GM18951 (cell line): ENCODE results near the gene DUXA.
"Not testable (repeated sequence)": the region's sequence is repeated elsewhere in the genome, so short reads cannot be mapped to it uniquely, and the experiment has no call there.

Source experiments
- POLR2A ChIP-seq: IDR thresholded peaks from 4 replicates; pipeline ENCODE4 v1.6.1; 2011; ENCODE audit warnings: mild to moderate bottlenecking; ENCODE audit not compliant: insufficient read length, insufficient read depth; ENCODE audit errors: extremely low read depth
- in situ Hi-C: fragments of 300-500 bp; cut with MboI; formaldehyde crosslinking; loops from one replicate; pipeline ENCODE4 v1.12.0; 2022; ENCODE audit warnings: low sequenced_read_pairs, mixed read lengths, inconsistent platforms; ENCODE audit not compliant: unreplicated experiment

The DUXA gene

DNA sequence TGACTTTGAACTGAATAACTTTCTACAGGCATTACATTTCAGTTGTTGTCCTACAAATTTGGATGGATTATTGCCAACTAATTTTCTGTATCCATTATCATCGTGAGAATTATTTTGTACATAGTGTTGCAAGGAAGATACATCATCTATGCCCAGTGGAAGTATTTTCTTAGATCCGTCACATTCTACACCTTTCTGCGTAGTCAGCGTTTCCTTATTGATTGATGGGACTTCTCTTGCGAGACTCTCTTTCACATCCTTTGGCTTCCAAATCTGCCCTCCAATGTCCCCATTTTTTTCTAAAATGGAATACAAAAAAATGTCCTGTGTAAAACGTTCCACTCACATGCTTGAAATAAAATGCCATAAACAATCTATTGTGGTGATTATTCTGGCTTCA, 31.5 kb downstream of the DUXA start:
- in situ Hi-C loops: no loop called here
- TF ChIP-seq POLR2A: no peak

DNA sequence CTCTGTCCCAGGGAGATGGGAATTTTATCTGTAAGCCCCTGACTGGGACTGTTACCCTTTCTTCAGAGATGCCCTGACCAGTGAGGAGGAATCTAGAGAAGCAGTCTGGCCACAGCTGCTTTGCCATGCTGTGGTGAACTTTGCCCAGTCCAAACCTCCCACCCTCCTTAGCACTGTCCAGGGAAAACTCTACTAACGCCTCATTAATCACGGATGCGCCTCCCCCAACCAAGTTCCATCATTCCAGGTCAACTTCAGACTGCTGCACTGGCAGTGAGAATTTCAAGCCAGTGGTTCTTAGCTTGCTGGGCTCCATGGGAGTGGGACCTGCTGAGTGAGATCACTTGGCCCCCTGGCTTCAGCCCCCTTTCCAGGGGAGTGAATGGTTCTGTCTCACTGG, 39.9 kb downstream of the DUXA start:
- in situ Hi-C loops: not testable (repeated sequence)

DNA sequence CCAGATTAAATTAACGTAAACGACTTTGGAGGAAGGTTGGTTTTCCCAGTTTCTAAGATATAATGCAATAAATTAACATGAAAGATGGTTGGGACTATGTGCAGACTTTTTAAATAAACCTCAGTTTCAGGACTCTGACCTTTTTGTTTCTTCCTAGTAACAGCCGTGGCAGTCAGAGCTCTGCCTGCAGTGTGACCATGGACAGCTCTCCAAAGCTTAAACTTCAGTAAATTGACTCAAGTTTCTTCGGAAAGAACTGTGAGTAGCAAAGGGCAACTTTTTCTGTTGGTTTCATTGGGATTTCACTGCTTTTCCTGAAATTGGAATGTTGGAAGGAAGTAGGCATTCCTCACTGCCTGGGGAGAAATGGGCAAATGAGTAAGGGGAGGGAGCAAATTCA, 43.4 kb downstream of the DUXA start:
- no peak for TF ChIP-seq POLR2A
- in situ Hi-C loops: loop anchor here (25.0 kb wide), 1 partner anchor 563 kb away; the partner anchor contains the start of gene ZNF551

DNA sequence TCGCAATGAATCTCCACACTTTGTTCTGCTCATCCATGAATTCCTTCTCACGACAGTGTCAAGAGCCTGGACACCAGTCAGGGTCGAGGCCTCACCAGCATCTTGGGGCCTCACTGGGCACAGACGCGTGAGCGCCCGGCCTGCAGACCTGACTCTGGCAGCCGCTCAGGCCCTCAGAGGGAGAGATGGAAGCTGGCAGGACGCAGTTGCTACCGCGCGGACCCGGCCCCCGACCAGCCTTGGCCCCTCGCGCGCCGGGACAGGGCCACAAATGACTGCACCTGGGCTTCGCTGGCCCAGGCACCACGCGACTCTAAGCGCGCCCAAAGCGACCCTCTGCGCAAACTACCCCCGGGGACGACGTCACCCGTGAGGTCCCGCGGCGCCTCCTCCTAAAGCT, 48.4 kb downstream of the DUXA start:
- in situ Hi-C loops: loop anchor here (25.0 kb wide), 1 partner anchor 568 kb away; the partner anchor contains the start of gene ZNF551
- TF ChIP-seq POLR2A: no peak

DNA sequence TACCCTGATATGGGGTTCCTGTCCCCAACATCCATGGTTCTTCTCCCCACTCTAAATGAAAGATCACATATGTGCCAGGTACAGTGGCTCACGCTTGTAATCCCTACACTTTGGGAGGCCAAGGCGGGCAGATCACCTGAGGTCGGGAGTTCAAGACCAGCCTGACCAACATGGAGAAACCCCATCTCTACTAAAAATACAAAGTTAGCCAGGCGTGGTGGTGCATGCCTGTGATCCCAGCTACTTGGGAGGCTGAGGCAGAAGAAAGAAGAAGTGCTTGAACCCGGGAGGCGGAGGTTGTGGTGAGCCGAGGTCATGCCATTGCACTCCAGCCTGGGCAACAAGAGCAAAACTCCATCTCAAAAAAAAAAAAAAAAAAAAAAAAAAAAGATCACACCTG, 53.8 kb downstream of the DUXA start:
- in situ Hi-C loops: loop anchor here (25.0 kb wide), 1 partner anchor 574 kb away; the partner anchor contains the start of gene ZNF551

DNA sequence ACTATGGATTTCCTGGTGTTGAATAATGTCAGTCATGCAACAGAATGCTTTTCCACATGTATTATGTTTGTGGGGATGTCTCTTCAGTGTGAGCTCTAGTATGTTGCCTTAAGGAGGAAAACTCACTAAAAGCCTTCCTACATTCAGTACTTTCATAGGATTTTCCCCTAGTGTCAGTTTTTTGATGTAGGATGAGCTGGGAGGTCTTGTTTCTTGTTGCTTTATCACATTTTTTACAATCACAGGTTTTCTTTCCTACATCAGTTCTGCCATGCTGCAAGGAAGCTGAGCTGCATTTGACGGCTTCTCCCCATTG, 56.0 kb downstream of the DUXA start:
- no peak for TF ChIP-seq POLR2A
- in situ Hi-C loops: loop anchor here (25.0 kb wide), 1 partner anchor 576 kb away; the partner anchor contains the start of gene ZNF551

DNA sequence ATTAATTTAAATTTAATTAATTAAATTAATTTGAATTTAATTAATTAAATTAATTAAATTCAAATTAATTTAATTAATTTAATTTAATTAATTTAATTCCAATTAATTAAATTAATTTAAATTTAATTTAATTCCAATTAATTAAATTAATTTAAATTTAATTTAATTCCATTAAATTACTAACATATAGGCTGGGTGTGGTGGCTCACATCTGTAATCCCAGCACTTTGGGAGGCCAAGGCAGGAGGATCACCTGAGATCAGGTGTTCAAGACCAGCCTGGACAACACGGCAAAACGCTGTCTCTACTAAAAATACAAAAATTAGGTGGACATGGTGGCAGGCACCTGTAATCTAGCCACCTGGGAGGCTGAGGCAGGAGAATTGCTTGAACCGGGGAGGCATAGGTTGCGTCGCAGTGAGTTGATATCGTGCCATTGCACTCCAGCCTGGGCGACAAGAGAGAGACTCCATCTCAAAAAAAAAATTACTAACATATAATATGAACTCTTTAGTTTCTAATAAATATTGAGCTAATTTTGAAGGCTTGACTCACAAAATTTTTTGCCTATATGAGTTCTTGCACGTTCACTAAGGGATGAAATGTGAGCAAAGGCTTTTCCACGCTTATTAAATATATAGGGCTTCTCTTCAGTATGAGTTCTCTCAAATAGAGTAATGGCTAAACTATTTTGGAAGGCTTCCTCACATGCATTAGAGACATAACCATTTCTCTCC, 56.5 kb downstream of the DUXA start:
- TF ChIP-seq POLR2A: no peak
- in situ Hi-C loops: loop anchor here (25.0 kb wide), 1 partner anchor 577 kb away; the partner anchor contains the start of gene ZNF551

DNA sequence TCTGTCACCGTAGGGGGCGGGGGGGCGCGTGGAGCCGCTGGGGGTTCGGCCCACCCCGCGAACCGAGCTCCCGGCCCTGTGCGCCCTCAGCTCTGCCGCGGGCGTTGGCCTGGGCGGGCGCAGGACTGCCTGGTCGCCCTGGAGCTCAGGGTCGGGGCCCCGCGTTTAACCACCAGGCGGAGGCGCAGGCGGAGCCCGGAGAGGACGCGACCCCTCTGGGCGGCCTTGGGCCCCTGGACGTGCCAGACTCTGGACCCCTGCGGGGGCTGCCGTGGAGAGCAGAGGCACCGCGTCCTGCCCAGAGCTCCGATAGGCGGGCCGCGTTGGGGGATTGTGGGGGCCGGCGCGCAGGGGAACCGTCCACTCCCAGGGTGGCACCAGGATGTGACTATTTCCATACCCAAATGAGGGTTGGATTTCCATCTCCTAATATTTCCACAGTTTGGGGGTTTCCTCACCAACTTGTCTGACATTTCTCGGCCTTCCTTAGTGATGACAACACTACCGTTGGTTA, 60.5 kb downstream of the DUXA start:
- no peak for TF ChIP-seq POLR2A
- in situ Hi-C loops: loop anchor here (25.0 kb wide), 1 partner anchor 581 kb away; the partner anchor contains the start of gene ZNF551

DNA sequence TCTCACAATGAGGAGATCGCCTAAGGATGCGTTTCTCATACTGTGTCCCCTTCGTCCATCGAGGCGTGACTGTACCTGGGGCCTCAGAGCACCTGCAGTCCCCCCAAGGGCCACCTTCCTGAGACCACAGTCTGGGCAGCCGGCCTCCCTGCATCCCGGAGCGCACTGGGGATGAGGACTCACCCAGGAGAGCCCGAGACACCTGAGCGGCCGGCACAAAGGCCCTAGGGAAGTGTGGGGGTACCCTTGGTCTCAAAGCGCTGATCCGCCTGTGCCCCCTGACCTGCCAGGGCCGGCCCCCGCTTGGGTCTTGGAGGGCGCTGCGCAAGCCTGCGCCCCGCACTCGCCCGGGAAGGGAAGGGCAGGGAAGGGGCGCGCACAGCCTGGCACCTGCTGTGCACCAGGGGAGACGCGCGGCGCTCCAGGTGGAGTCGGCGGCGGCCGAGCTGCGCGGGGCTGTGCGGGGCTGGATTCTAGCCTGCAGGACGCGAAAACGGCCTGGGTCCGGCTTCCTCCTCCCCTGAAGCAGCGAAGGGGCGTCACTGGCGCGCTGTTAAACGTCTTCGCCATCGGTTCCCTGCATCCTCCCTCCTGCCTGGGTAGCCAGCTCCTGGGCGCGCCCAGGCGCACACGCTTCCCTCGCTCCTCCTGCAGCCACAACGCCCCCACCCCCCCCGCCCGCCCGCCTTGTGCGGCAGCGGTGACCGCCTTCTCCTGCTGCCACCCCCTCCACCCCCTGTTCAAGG, 61.1 kb downstream of the DUXA start:
- in situ Hi-C loops: loop anchor here (25.0 kb wide), 1 partner anchor 581 kb away; the partner anchor contains the start of gene ZNF551
- no peak for TF ChIP-seq POLR2A
